CD14-positive monocyte (primary cell): ENCODE results near the gene TNFRSF14. TPM values are rescaled to one million over a fixed set of nuclear protein-coding genes. Genes with fewer than 3 reads are reported as not detected.

Experiments
- DNase-seq, 3 donors: peaks; one replicate each; pipeline ENCODE4 v3.0.0-alpha.2; 2011 to 2022
- H2AFZ ChIP-seq: 2 replicates; pipeline ENCODE4 v1.6.0; 2012; ENCODE audit warnings: mild to moderate bottlenecking, low read depth, low read length, inconsistent platforms; ENCODE audit not compliant: insufficient read depth, poor library complexity, severe bottlenecking
- H3K27ac ChIP-seq, 2 donors: 1 replicate in 1 of 2; 2 replicates in 1 of 2; pipeline ENCODE4 v1.5.1; 2012 to 2013; ENCODE audit warnings: low read length in 2 of 2, control low read depth in 1 of 2, inconsistent platforms in 1 of 2, low read depth in 1 of 2, mild to moderate bottlenecking in 1 of 2
- H3K27me3 ChIP-seq, 2 donors: one replicate each; pipeline versions ENCODE4 v1.6.0 to v1.6.1; 2011 to 2013; ENCODE audit warnings: low read length in 2 of 2; ENCODE audit not compliant: control insufficient read depth in 2 of 2, insufficient read depth in 2 of 2
- H3K36me3 ChIP-seq, 2 donors: replicated peaks in 1 of 2; 1 replicate in 1 of 2; 2 replicates in 1 of 2; pipeline versions ENCODE4 v1.5.1 to v1.6.1; 2012 to 2013; ENCODE audit warnings: low read length in 2 of 2, control low read depth in 1 of 2, inconsistent platforms in 1 of 2, mild to moderate bottlenecking in 1 of 2; ENCODE audit not compliant: insufficient read depth in 2 of 2, control insufficient read depth in 1 of 2
- H3K4me1 ChIP-seq, 2 donors: 1 replicate in 1 of 2; 2 replicates in 1 of 2; pipeline versions ENCODE4 v1.5.1 to v1.6.1; 2012 to 2013; ENCODE audit warnings: low read length in 2 of 2, control low read depth in 1 of 2, inconsistent platforms in 1 of 2, mild to moderate bottlenecking in 1 of 2, moderate library complexity in 1 of 2; ENCODE audit not compliant: insufficient read depth in 2 of 2, control insufficient read depth in 1 of 2
- H3K4me2 ChIP-seq: replicated peaks from 2 replicates; pipeline ENCODE3; 2012; ENCODE audit warnings: low read length, moderate library complexity, mild to moderate bottlenecking; ENCODE audit not compliant: poor library complexity, severe bottlenecking; ENCODE audit errors: extremely low read depth
- H3K4me3 ChIP-seq, 3 experiments: fragments of 200-600 bp in 1 of 3; sonication (generic) in 1 of 3; replicated peaks in 1 of 3; 1 replicate in 2 of 3; 2 replicates in 1 of 3; pipeline ENCODE4 v1.5.1; 2011 to 2013; ENCODE audit warnings: low read length in 3 of 3, mild to moderate bottlenecking in 3 of 3, control low read depth in 2 of 3, low read depth in 2 of 3, inconsistent platforms in 1 of 3, moderate library complexity in 1 of 3
- H3K79me2 ChIP-seq: 2 replicates; pipeline ENCODE4 v1.6.0; 2012; ENCODE audit warnings: mild to moderate bottlenecking, control low read depth, inconsistent platforms, low read length, moderate library complexity; ENCODE audit not compliant: insufficient read depth
- H3K9ac ChIP-seq: 2 replicates; pipeline ENCODE4 v1.6.0; 2017; ENCODE audit warnings: low read length, mild to moderate bottlenecking; ENCODE audit not compliant: insufficient read depth, poor library complexity, severe bottlenecking
- H3K9me3 ChIP-seq, 2 donors: replicated peaks in 1 of 2; 1 replicate in 1 of 2; 2 replicates in 1 of 2; pipeline versions ENCODE4 v1.5.1 to v1.6.1; 2012 to 2013; ENCODE audit warnings: low read length in 2 of 2, control low read depth in 1 of 2; ENCODE audit not compliant: control insufficient read depth in 1 of 2, insufficient read depth in 1 of 2
- H4K20me1 ChIP-seq: 2 replicates; pipeline ENCODE4 v1.6.0; 2012; ENCODE audit warnings: mild to moderate bottlenecking, low read length, control low read depth, moderate library complexity; ENCODE audit not compliant: insufficient read depth
- H3K27ac Mint-ChIP-seq, 7 donors: one replicate each; pipeline ENCODE4 v1.8.0; 2020; ENCODE audit warnings: mild to moderate bottlenecking in 7 of 7, mixed read lengths in 7 of 7, moderate library complexity in 6 of 7, inconsistent platforms in 2 of 7
- H3K27me3 Mint-ChIP-seq, 3 donors: one replicate each; pipeline ENCODE4 v1.8.0; 2021 to 2022; ENCODE audit warnings: low read depth in 3 of 3, mild to moderate bottlenecking in 3 of 3, mixed read lengths in 3 of 3, moderate library complexity in 3 of 3, inconsistent platforms in 1 of 3
- H3K36me3 Mint-ChIP-seq, 2 donors: one replicate each; pipeline ENCODE4 v1.8.0; 2020; ENCODE audit warnings: mixed read lengths in 2 of 2, inconsistent platforms in 1 of 2, mild to moderate bottlenecking in 1 of 2
- H3K4me1 Mint-ChIP-seq: one replicate; pipeline ENCODE4 v1.8.0; 2020; ENCODE audit warnings: mild to moderate bottlenecking, mixed read lengths
- H3K4me3 Mint-ChIP-seq, 2 donors: one replicate each; pipeline ENCODE4 v1.8.0; 2020; ENCODE audit warnings: mild to moderate bottlenecking in 2 of 2, mixed read lengths in 2 of 2, moderate library complexity in 1 of 2
- H3K9me3 Mint-ChIP-seq, 7 donors: one replicate each; pipeline ENCODE4 v1.8.0; 2020 to 2022; ENCODE audit warnings: mixed read lengths in 7 of 7, mild to moderate bottlenecking in 6 of 7, moderate library complexity in 6 of 7, inconsistent platforms in 2 of 7
- CTCF ChIP-seq: fragments of 200-600 bp; IDR thresholded peaks from one replicate; pipeline ENCODE4 v1.8.0; 2022; ENCODE audit warnings: antibody characterized with exemption, mild to moderate bottlenecking
- WGBS: methylation state at CpG from one replicate; pipeline ENCODE4 v1.1.5; 2013; ENCODE audit warnings: missing lambda C conversion rate; ENCODE audit not compliant: insufficient coverage; 5-methylcytosine and 5-hydroxymethylcytosine counted together
- intact Hi-C, 2 donors: fragments of 100-400 bp; cut with micrococcal nuclease; formaldehyde crosslinking; loops; one replicate each; pipeline versions ENCODE4 v1.15.0 to v1.15.1; 2023
- polyA plus RNA-seq, 3 donors: library from polyadenylated mRNA; depleted of rRNA in 1 of 3; unstranded in 2 of 3; stranded (reverse) in 1 of 3; fragments of 300-500 nt in 2 of 3; fragments of >200 nt in 1 of 3; fragmentation: Illumina TruSeq in 2 of 3; gene quantifications; 1 replicate in 2 of 3; 2 replicates in 1 of 3; pipeline ENCODE4 v1.2.3, GENCODE V29; 2012 to 2021

Gene TNFRSF14
- polyA plus RNA-seq, 3 donors, result 62.1 to 512 (median 64.4) TPM

DNA sequence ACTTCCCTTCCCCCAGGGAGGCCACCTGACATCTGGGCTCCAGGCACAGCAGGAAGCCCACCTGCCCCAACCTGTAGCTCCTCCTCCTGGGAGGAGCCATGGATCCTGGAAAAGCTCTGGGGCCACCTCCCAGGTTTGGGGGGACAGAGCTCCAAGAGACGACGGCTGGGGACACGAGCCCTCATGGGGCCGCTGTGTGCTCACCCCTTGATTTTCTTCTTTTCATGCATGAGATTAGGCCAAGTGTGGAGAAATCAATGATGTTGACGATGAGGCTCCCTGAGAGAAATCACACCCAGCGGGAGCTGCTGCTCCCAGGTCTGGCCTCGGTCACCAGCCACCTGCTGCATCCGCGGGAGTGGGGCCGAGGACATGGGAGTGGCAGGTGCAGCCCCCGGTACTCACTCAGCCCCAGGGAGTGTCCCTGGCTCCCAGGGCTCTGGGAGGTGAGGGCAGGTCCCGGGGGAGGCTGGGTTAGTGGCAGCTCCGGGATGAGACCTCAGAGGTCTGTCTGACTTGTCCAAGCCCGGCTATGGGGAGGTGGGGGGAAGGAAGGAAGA, 8.7 kb downstream of the TNFRSF14 start:
- Histone ChIP-seq H3K27me3 (no peaks in the 10 kb centered on the region), H3K9ac (no peak overlapping the region), H4K20me1 (peaks cover 41% of the 10 kb centered on the region), H2AFZ (no peak overlapping the region), H3K27ac (no peak overlapping the region), H3K4me2 (no peak overlapping the region), H3K79me2 (no peaks in the 10 kb centered on the region), H3K9me3 (no peaks in the 10 kb centered on the region), H3K4me1 (peaks cover 0 to 1% of the 10 kb centered on the region in 2 donors), H3K4me3 (no peak overlapping the region), H3K36me3 (peaks cover 38 to 41% of the 10 kb centered on the region in 2 donors)
- no peak for DNase-seq
- Mint-ChIP-seq H3K27ac (peak overlapping the region in 2 of 7 donors; percentile 35 to 37), H3K4me3 (no peak overlapping the region), H3K36me3 (peaks cover 27 to 35% of the 10 kb centered on the region in 2 donors), H3K9me3 (no peaks in the 10 kb centered on the region), H3K4me1 (peaks cover 3% of the 10 kb centered on the region), H3K27me3 (peaks cover 6 to 20% (median 9%) of the 10 kb centered on the region in 3 donors)
- intact Hi-C loops, result no loop called here
- WGBS, result 72% methylated on average over 13 of the region's 14 CpGs
- TF ChIP-seq CTCF, result no peak

GRCh38 chr1:2566101-2567045, 10.2 kb downstream of the TNFRSF14 start:
- TF ChIP-seq CTCF, result no peak
- intact Hi-C loops, result no loop called here
- Mint-ChIP-seq H3K4me3 (no peak overlapping the region), H3K27me3 (peaks cover 4 to 24% (median 10%) of the 10 kb centered on the region in 3 donors), H3K36me3 (peaks cover 17 to 20% of the 10 kb centered on the region in 2 donors), H3K4me1 (peaks cover 7% of the 10 kb centered on the region), H3K27ac (no peak overlapping the region), H3K9me3 (no peaks in the 10 kb centered on the region)
- no peak overlapping the region for H3K4me3 ChIP-seq
- peaks cover 26% of the 10 kb centered on the region for H4K20me1 ChIP-seq
- no peaks in the 10 kb centered on the region for H3K79me2 ChIP-seq
- H3K4me2 ChIP-seq, result no peak overlapping the region
- DNase-seq, result no peak
- no peaks in the 10 kb centered on the region for H3K27me3 ChIP-seq
- H3K9ac ChIP-seq, result no peak overlapping the region
- no peaks in the 10 kb centered on the region for H3K9me3 ChIP-seq
- H3K36me3 ChIP-seq, result peaks cover 24 to 27% of the 10 kb centered on the region in 2 donors
- WGBS, result 78% methylated on average over 18 of the region's 34 CpGs
- no peak overlapping the region for H2AFZ ChIP-seq
- H3K27ac ChIP-seq, result no peak overlapping the region
- peaks cover 0 to 4% of the 10 kb centered on the region in 2 donors for H3K4me1 ChIP-seq
